SHP77 (cell line): ENCODE data around the gene ATXN10.
"Not testable (repeated sequence)": the region's sequence is repeated elsewhere in the genome, so short reads cannot be mapped to it uniquely, and the experiment has no call there.

Experiments
- DNase-seq, 2 experiments: peaks; one replicate each; lab custom pipeline; 2025; lab: John Stamatoyannopoulos, UW

Gene ATXN10

DNA sequence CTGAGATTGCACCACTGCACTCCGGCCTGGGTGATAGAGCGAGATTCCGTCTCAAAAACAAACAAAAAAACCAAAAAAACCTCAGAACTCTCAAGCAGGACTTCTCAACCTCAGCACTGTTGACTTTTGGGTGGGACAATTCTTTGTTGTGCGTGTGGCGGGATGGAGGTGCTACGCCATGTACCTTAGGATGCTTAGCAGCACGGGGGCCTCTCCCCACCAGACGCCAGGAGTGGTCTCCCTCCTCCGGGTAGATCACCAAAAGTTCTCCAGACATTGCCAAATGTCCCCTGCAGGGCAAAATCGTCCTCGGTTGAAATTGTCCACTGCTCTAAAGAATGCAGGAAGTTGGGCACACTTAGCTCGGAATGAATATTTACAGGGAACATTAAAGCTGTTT lies 26.9 kb upstream of the ATXN10 start:
- no peak for DNase-seq

DNA sequence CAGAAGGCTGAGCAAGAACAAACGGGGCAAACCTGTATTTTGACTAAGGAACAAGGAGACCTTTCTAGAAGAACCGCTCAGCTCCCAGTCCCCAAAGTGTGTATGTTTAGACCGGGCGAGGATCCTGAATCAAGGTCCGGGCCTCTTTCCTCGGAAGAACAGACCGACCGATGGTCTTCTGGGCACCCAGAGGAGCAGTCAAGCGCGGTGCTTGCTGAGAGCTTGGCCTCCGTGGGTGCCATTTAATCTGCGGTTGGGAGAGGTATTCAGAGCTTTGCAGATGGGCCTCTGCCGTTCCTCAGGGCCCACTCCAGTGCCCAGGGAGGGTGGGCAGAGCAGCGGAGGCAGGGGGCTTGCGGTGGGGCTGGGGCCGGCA lies 26.5 kb upstream of the ATXN10 start:
- no peak for DNase-seq

DNA sequence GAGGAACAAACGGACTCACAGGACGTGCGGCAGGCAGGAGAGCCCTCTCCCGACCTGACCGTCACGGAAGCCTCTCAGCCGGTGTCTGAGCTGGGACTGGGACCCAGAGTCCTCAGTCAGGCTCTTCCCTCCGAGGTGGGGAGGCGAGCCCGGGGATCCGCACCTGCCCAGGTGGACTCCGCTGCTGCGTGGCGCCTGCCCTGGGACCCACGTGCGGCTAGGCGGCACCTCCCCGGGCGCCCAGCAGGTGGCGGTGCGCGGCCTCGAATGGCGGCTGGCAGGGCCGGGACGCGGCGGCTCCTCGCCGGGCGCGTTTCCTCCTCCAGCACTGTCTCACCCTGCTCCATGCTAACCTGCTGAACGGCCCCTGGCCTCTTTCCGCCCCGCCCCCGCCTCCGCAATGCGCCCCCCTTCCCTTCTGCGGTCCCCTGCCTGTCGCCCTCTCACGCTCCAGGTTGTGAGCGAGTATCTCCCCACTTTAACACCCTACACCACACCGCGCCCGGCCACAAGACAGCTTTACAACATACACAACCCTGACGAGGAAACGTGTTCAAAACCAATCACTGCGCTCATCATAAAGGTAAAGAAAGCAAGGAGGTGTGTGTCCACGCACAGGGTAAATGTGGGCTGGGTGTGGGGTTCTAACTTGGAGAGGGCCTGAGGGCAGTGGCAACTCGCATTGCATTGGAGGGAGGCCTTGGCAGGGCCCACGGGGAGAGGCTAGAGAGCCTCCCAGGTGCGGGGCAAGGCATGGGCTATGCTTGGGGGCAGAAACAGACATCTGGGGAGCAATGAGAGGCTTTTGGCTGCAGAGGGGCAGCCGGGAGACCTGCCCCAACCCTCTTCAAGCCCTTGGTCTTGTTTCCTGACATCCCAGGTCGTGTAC lies 25.9 kb upstream of the ATXN10 start:
- DNase-seq: peak; percentile 53 to 65

DNA sequence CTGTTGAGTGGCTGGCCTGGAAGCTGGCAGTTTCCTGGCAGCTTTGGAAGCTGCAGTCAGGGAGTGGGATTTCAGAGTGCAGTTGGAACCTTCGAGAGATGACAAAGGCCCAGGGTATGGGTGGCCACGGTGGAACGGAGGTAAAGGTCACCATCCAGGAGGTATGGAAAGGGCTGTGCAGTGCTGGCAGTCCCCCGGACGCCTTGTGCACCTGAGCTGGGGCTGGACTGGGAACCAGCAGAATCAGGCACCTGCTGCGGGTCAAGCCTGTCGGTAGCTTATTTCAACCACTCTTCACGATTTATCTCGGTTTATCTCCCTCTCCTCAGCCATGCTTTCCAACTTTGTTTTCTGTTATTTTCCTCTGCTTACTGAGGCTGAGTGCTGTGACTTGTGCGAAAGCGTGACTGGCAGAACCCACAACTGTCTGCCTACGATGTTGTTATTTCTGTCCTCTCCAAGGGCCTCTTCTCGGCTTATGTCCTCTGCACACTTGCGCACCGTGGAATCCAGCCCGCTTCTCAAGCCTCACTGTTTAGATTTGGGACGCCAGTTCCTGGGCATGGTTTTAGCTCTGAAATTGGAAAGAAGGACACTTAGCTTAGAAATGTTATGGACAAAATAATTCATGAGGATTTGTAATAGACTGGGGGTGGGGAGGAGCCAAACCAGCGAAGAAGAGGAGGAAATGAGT lies 24.0 kb upstream of the ATXN10 start:
- DNase-seq: no peak

DNA sequence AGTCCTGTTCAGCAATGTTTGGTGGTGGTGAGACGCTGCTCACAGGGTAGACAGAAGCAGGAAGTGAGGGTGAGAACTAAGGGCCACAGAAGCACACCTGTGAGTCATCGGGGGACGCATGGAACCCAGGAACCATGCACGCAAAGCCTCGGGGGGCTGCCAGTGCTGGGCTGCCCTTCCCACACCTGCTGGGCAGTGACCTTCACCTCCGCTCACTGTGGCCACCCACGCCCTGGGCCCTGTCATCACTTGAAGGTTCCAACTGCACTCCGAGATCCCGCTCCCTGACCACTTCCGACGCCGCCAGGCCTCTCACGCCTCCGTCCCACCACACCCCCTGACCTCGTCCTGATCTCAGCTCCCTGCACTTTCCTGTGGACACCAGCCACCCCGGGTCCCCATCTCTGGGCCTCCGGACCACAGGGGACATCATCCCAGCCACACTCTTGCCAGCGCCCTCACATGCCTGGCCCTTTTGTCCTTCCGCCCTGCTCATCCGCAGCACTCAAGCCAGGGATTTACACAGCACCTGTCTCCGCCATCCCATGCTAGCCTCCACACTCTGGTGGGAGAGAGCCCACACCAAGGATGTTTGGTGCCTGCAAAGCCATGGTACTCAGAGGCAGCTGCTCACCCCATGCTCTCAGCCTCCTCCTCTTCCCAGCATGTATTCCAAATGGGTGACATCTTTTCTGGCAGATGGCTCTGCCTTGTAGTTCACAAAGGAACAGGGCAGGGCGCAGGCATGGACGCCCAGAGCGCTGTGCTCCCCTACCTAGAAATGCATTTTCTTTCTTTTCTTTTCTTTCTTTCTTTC lies 23.1 kb upstream of the ATXN10 start:
- DNase-seq: no peak

DNA sequence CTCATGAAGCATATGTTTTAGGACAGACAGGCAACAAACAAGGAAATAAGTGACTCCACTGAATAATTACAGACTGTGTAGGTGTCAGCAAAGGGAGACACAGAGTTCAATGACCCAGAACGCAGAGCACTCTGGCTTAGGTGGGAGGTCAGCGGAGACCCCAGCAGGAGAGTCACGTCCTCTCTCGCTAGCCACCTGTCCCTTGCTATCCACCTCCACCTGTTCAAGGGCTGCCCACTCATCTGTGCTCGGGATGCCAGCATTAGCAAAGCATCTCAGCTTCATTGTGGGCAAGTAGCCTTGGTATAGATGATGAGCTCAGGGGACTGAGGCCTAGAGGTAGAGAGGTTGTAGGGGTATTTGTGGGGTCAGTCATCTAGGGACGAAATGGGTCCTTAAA lies 21.8 kb upstream of the ATXN10 start:
- no peak for DNase-seq

DNA sequence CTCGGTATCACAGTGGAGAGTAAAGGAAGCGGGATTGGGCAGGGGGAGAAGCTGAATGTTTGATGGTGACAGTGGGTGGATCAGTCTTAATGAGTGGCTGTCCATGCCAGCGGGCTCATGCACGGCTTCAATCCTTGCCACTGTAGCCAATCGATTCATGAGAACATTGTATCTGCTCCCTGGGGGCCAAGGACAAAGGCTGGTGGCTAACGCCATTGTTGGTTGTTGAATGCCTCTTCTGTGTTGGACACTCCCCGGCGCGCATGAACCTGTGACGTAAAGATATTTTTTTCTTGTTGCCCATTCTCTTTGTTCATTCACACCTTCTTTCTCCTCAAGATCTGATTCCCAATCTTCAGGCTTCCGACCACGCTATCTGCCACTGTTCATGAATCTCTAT lies 20.9 kb upstream of the ATXN10 start:
- DNase-seq: no peak

DNA sequence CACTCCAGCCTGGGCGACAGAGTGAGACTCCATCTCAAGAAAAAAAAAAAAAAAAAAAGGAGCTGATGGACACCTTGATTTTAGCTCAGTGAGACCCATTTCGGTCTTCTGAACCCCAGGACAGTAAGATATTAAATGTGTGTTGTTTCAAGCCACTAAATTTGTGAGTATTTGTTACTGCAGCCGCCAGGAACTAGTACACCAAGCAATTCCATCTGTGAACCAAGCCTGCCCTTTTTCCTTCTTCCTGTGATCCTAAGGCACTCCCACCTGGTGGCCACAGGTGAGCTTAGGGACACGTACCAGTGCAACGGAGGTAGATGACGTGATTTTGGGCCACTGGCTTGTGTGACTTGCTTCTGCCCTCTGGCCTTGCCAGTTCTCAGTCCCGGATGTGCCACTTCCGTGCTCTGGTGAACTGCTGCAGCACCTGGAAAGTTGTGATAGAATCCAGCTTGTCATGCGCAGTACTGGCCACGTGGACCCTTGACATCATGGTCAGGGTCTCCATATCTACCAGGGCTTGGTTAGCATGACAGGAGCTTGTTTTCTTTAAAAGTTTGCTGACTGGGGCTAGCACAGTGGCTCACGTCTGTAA lies 19.6 kb upstream of the ATXN10 start:
- no peak for DNase-seq

DNA sequence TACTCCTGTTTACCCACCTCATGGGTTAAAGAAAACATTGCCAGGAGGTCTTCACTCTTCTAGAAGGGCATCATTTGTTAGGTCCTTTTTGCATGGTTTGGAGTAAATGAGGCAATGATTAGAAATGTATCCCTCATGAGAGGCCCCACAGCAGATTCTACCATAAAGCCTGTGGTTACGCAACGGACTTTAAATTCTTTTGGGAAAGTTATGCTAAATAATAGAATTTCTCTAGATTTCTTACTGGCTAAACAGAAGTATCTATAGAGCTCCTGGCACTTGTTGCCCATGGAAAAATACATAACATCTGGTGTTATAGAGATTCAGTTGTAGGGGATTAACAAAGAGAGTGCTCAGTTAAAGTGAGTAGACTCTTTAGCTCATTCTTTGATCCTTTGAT lies 15.1 kb upstream of the ATXN10 start:
- DNase-seq: no peak

DNA sequence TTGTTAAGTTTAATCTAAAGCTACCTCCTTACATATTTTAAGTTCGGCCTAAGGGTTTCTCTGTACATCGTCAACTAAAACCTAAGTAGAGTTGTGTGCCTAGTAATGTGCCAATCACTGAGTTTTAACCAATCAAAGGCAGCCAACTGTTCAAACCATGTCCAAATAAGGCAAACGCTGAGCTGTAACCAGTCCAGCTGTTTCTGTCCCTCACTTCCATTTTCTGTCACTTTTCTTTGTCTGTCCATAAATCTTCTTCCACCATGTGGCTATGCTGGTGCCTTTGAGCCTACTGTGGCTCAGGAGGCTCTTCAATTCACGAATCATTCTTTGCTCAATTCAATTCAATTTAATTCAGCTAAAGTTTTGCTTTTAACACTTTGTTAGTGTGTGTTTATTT lies 13.9 kb upstream of the ATXN10 start:
- no peak for DNase-seq

DNA sequence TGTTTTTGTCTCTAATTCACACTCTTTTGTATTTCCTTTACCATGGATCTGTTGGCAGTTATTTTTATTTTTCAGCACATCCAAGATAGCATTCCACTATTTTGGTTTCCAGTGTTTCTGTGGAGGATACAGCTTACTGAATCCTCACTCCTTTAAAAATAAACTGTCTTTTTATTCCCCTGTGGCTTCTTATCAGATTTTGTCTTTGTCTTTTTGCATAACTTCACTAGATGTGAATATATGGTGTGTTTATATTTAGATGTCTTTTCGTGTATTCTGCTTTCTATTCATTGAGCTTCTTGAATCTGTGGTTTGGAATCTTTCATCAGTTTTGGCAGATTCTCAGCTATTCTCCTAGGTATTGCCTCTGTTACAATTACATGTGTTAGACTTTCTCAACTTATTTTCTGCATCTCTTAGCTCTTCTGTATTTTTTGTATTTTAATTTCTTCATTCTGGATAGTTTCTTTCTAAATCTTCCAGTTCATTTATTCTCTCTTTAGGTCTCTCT lies 7.4 kb upstream of the ATXN10 start:
- DNase-seq: no peak

DNA sequence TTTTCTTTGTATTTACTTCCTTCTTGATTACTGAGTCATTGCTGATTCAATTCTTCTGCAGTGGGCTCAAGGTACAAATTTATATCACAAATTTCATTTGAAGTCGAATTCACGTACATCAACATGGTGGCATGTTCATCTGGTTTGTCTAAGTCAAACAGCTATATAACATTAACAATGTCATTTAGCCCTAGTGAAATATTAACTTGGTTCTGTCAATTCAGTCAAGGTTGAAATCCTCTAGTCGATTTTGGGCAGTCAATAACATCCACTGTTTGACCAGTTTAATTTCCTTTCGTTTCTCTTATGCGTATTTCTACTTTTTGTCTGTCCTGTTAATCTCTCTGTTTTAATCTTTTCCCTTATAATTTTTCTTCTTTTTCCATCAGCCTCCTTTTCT lies 4.1 kb upstream of the ATXN10 start:
- no peak for DNase-seq

DNA sequence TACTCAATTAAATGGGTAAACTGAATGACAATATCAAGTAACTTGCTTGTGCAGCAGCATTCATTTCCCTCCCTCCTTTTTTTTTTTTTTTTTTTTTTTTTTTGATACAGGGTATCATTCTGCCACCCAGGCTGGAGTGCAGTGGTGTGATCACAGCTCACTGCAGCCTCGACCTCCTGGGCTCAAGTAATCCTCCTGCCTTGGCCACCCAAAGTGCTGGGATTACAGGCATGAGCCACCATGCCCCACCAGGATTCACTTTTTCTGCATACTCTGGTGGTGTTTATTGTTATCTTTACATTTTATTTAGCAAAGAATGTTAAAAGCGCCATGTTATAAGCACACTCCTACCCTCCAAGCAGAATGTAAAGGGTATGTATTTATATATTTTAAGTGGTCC lies 1.3 kb upstream of the ATXN10 start:
- DNase-seq: not testable (repeated sequence)

DNA sequence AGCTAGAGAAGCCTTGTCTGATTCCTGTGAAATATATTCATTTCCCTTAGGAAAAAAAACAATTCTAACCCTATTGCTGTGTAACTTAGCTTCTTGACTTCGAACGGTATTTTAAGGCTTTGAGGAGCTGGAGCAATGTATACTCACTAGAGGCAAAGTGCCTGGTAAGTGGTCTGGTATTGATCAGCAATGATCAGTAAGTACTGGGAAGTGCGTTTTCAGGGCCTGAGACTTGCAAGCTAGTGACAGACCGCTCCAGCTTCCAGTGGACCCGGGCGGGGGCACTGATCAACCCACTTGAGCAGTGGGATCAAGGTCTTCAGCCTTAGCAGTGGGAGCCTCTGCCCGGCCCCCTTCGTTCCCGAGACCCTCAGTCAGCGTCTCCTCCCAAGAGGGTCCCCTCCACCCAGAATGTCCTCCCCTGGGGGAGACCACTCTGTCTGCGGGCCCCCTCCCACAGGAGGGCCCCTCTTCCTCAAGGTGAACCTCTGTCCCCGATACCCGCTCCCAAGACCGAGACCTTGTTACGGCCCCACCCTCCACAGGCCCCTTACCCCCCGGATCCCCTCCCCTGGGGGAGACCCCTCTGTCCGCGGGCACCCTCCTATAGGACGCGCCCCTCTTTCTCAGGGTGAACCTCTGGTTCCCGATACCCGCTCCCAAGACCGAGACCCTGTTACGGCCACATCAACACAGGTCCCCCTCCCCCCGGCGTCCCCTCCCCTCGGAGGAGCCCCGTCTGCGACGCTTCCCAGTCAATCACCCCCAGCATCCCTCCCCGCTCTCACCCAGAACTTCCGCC lies 452 bp upstream of the ATXN10 start:
- DNase-seq: peak in 1 of 2 experiments; percentile 25

DNA sequence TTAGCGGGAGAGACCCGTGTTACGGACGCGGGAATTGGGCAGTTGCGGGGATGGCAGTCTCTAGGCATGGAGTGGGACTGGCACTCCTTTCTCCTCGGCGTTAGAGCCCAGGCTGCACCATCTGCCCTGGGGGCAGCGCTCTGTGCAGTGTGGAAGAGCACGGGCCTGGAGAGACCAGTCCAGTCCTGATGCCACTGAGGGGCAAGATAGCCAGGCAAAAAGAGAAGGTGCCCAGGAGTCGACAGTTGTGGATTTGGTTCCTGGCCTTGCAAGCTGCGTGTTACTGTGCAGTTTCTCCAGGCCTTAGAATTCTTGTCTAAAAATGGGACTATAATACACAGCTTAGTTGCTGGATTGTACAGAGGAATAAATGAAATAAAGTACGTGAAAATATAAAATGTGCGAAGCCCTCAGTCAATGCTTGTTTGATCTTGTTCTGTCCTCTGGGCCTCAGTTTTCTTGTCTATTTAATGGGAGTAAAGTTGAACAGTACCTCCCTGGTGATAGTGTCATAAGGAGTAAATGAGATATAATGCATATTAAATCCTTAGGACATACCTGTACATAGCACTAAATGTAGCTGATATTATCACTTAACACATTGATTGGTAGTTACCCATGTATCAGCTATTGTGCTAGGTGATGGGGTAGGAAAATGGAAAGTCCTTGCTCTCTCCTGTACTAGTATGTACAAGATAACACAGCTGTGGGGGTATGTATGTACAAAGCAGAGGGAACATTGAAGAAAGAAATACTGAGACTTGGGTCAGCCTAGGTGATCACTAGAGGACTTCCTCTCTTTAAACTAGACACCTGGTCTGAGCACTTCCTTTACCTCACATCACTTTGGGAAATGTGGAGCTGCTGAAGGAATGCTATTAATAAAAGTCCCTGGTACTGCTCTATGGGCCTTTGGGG lies 1.2 kb downstream of the ATXN10 start:
- DNase-seq: no peak

DNA sequence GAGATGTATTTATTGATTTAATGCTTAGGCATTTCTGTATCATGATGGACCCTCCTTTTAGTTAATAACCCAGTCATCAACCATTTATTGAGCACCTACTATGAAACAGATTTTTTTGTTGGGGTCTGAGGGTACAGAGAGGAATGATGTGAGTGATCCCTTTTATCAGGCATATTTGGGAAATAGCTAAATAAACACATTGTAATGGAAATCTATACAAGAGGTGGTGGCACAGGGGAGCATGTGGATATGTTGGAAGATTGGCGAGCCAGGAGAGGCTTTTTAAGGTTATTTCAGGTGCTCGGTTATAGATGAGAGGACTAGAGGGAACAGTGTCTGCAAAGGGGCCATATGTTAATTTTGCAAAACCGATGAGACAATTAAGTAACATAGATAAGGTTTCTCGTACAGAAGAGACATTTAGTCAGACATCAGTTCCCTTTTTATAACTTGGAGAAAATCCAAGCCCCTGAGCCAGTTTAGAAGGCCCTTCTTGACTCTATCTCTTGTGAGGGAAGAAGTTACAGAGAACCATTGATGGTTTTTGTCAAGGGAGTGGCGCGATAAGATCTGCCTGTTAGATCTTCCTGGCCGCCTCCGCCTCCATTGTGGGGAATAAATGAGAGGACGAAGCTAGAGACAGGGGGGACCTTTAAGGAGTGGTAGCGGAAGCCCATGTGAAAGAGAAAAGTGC lies 2.0 kb downstream of the ATXN10 start:
- no peak for DNase-seq

DNA sequence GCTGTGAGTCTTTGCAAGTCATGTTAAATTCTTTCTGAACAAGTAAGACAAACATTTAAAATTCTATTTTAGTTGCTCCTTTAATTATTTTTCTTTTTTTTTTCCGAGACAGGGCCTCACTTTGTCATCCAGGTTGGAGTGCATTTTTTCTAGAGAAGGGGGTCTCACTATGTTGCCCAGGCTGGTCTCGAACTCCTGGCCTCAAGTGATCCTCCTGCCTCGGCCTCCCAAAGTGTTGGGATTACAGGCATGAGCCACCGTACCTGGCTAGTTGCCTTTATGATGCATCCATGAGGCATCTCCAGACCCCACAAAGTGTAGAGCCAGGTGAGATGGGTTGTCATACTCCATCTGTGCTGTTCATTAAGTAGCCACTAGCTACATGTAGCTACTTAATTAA lies 4.4 kb downstream of the ATXN10 start:
- DNase-seq: no peak

DNA sequence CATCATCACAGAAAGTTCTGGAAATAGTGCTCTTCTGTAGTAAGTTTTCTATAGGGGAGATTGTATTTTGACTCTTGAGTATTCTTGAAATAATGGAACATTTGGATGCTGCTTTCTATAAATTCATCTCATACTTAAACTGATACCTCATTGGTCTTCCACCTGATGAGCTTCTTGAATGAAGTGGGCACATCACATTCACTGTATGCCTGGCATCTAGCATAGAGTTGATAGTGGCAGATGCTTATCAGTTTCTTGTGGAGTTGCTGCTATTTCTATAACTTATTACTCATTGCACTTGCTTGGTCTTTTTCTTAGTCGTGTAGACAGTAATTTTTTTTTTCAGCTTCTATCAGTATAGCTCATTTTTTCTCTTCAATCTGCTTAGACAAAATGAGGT lies 5.4 kb downstream of the ATXN10 start:
- no peak for DNase-seq
